ENCODE measurements around the gene RNASEL.

RNASEL gene

DNA sequence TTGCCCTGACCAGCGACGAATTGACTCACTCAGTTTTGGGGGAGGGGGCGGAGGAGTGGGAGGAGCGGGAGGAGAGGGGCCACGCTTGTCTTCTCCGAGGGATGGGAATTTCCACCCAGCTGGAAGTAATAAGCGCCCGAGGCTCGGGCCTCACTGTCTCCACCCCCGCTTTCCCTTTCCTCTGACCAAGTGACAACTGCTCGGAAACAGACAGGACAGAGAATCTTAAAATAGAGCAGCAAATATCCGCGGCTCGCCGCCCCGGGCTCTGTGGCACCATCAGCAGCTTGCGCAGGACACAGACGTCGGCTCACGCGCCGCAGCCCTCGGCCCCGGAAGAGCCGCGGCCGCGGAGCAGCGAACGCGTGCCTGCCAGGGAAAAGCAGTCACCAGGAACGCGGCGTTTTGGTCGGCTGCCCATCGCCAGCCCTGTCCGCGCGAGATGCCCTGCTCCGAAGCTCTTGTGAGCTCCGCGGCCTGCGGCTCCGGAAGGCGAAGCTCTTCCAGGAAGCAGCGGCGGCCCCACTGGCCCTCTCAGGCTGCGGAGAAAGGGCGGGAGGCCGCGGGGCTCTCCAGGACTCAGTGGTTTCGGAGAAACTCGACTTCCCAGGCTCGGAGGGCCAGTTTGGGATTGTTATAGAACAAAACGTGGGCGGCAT lies 25.9 kb upstream of the RNASEL start:
- H3K4me3 ChIP-seq (ENCODE audit: low read length), result peak overlapping the region; percentile 52; the same call in 1 of the 2 replicates
- TF ChIP-seq ZNF274 (IDR thresholded peaks at IDR 0.05; ENCODE audit: low read depth, low read length), result no peak

DNA sequence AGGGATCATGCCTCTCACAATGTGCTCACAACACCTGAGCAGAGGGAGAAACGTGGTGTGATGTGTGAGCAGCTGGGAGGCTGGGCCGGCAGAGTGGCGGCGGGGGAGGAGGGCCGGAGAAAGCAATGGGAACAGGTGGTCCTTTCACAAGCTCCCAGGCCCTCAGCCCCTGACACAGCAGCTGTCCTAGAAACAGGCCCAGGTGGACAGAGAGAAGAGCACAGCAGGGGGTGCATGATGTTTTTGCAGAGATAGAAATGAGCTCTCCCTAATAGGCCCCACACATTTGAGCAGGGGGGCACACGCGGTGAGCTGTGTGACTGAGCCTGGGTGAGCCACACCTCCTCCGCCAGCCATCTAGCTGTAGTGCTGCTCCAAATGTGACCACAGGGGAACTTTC lies 22.7 kb upstream of the RNASEL start:
- no peak for TF ChIP-seq ZNF274 (IDR thresholded peaks at IDR 0.05; ENCODE audit: low read depth, low read length)
- no peak overlapping the region for H3K4me3 ChIP-seq (ENCODE audit: low read length)

DNA sequence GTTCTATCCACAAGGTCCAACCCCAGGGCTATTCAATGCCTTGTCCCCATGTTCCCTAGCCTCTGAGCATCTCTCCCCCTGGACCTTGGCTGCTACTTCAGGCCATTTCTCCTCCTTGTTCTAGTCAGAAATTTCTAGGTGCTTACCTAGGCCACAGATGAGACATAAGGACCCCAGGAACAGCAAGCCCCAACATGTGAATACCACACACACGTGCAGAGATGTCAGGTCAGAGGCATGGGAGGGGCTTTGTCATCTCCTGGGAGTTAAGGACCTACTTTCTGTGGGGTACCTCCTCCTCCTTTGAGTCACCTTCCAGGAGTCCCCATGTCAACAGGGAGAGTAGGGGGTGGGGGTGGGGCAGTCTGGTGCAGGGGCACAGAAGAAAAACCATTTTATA lies 22.3 kb upstream of the RNASEL start:
- TF ChIP-seq ZNF274 (IDR thresholded peaks at IDR 0.05; ENCODE audit: low read depth, low read length), result no peak
- H3K4me3 ChIP-seq (ENCODE audit: low read length), result no peak overlapping the region; the same call in 1 of the 2 replicates

DNA sequence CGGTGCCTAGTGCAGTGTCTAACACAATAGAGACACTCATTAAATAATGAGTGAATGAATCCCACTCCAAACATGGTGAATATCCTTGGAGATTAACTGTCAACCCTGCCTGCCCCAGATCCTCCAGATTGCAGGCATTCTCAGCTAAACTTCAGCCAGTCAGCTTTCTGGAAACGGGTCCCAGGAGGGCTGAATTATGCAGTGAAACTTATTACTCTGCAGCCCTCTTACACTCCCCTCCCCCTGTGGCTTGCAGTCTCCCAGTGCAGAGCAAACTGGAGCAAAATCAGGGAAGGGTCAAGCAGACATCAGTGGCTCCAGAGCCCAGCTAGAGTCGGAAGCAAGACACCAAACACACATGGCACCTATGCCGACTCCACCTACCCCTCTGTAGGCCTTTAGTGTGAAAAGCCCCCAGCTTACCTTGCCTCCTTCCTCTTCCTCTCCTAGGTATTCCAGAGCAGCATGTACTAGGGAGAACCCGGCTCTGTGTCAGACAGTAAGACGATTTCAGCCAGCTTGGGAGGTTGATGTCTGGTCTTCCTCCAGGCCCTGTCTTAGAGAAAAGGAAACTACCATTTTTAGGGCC lies 21.6 kb upstream of the RNASEL start:
- no peak overlapping the region; the same call in 1 of the 2 replicates for H3K4me3 ChIP-seq (ENCODE audit: low read length)
- TF ChIP-seq ZNF274 (IDR thresholded peaks at IDR 0.05; ENCODE audit: low read depth, low read length), result no peak

DNA sequence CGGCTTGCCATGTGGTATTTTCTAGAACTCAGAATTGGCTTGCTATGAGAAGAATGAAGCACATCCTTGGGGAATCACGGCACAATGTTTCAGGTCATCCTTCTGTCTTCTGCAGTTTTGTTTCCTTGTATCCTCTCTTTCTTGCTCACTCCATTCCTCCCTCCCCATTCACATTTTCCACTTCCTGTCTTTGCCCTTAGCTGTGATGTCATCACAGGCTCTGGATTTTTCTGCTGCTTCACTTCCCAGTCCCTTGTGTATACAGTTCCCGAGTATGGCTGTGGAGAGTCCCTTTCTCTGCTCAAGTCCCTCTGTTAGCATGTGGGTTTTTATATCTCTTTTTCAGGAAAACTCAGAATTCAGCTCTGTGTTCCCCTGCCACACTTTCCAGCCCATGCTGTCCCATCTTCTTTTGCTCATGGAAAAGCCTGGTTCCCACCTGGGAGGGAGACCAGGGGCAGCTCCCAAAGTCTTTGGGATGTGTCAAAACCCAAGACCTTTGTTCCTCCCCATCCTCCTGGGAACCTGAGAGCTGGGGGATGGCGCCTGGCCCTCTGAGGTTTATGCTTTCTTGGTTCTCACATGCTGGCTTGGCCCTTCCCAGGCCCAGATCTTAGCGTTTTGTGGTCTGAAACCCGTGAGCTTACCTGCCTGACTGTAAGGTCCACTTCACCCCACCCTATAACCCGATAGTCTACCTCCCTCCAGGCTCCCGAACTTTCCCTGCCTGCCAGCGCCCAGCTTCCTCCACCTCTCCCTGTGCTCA lies 20.0 kb upstream of the RNASEL start:
- no peak for TF ChIP-seq ZNF274 (IDR thresholded peaks at IDR 0.05; ENCODE audit: low read depth, low read length)
- H3K4me3 ChIP-seq (ENCODE audit: low read length), result no peak overlapping the region

DNA sequence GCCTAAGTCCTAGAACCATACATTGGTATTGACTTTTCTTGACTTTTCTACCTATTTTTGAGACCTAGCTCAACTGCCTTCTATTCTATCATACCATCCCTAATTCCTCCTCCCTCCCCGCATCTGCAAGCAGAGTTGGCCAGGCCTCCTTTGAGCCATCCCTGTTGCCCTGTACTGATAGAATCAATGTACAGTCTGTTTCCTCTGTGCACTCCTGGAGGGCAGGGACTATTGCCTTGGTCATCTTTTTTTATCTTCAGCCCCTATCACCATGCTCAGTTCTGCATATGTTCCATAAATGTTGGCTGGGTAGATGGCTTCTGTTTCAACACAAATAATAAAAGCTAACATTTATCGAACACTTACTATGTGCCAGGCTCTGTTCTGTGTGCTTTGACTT lies 19.2 kb upstream of the RNASEL start:
- TF ChIP-seq ZNF274 (IDR thresholded peaks at IDR 0.05; ENCODE audit: low read depth, low read length), result no peak
- no peak overlapping the region for H3K4me3 ChIP-seq (ENCODE audit: low read length)

DNA sequence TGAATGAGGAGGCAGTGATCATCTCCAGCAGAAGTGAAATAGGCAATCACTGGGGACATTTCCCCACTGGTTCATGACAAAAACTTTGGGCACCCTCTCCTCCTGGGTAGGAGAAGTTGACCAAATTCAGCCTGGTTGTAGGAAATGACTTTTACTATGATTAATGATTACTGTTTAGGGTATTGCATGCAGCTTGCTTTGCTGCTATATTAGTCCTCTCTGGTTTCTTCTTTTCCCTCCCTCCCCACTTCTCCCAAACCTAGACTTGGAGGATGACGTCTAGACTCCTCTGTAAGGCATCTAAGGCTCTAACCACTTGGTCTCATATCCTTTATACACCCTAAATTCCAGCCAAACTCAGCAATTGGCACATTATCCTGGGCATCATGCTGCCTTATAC lies 18.5 kb upstream of the RNASEL start:
- no peak for TF ChIP-seq ZNF274 (IDR thresholded peaks at IDR 0.05; ENCODE audit: low read depth, low read length)
- H3K4me3 ChIP-seq (ENCODE audit: low read length), result no peak overlapping the region; the same call in 1 of the 2 replicates

DNA sequence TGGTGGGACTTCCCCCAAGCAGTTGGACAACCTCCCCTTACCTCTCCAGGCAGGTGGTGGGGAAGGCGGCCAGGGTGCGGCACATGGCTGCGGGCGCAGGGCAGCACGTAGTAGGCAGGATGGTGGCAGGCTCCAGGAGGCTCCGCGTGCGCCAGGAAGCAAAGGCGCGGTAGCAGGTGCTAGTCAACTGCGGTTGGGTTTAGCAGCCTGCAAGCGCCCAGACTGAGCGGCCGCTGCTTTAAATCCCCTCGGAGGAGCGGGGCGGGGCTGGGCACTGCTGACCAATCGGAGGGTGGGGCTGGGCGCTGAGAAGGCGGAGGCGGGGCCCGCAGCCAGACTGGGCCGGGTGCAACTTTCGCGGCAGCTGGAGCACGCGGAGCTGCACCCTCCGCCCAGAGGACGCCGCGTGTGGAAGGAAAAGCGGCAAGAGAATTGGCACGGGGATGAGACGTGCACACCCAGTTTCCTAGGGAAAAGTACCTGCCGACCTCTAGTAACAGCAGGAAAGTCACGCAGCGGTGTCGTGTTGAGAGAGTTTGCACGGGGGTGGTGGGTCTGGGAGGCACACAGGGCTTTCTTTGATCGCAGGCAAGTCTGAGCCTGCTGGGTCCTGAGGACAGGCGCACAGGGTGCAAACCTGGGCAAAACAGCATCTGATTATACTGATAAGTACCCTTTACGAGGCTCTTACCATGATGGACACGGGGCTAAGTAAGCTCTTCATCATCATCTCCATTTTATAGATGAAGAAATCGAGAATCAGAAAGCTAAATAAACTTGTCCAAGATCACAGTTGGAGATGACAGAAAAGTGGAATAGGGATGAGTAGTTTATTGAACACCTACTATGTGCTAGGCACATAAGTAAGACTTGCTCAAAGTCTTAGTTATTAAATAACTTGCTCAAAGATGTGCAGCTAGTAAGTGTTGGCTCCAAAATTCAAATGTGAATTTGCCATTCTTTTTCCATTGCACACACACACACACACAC lies 15.4 kb upstream of the RNASEL start, which contains the start of gene RGS16:
Gene RGS16 (minus strand): TSS at position 215 of the 990 bp plus-strand sequence. CDS start 130 bp downstream, at position 85.
- peak within 1 kb of the TSS; percentile 91 for H3K4me3 ChIP-seq (ENCODE audit: low read length)
- no peak for TF ChIP-seq ZNF274 (IDR thresholded peaks at IDR 0.05; ENCODE audit: low read depth, low read length)

DNA sequence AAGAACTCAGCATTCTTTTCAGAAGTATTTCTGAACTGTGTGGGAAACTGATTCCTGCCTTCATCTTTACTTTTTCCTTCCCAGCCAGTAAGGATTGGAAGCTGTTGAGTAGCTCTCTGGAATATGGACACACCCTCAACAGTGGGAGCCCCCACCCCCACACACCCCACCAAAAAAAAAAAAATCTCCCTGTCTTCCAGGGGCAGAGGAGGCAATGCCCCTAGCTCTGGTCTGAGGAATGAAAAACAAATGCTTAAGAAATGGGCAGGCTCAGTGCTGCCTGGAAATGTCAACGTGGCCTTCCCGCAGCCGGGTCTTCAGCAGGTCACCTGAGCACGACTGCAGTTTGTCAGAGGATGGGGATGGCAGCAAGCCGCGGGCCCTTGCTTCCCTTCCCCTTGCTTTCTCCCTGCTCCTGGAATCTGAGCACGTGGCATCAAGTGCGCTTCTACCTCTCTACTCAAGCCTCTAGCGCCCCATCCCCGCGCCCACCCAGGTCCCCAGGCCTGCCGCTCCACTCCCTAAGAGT lies 14.7 kb upstream of the RNASEL start:
- no peak for TF ChIP-seq ZNF274 (IDR thresholded peaks at IDR 0.05; ENCODE audit: low read depth, low read length)
- H3K4me3 ChIP-seq (ENCODE audit: low read length), result peak overlapping the region; percentile 91

DNA sequence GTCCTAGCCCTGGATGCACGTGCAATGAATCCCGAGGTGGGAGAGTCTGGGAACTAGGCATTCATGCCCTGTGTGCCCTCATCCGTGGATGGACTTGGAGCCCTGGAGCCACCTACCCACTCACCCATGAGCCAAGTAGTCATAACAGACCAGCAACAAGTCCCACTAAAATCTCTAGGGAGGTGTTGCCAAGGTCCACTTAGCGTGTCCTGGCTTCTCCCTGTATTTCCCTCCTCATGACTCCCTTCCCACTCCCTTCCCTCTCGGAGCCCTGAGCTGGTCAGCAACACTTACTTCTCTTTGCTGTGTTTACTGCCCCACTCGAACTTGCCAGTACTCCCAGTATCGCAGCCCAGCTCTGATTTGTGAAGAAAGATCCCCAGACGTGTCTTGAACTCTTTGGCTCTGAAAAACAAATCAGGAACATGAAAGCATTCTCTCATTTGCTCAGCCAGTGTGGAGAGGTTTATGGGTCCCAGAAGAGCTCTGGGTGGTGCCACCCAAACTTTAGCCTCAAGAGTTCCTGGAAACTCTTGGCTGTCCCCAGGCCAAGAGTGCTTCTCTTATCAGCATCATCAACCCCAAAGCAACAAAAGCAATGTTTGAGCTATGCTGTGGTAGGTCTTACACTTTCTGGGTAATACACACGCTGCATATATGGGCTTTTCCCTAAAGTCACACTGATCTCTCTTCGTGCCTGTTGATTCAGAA lies 14.0 kb upstream of the RNASEL start:
- peak overlapping the region; percentile 91 for H3K4me3 ChIP-seq (ENCODE audit: low read length)
- TF ChIP-seq ZNF274 (IDR thresholded peaks at IDR 0.05; ENCODE audit: low read depth, low read length), result no peak

DNA sequence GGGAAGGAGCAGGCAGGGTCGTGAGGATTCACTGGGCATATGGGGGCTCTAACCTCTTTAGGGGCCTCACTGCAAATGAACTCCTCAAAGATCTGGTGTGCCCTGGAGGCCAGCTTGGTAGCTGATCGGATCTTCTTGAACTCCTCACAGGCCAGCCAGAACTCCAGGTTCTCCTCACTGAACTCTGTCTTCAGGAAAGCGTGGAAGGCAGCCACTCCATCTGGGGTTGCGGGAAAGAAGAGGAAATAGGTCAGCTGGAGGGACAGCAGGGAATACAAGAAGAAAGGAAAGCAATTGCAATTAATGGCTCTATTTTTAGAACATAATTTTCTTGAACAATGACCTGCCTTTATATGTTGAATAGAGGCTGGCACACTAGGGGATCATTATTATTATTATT lies 12.9 kb upstream of the RNASEL start:
- H3K4me3 ChIP-seq (ENCODE audit: low read length), result peak overlapping the region; percentile 91
- TF ChIP-seq ZNF274 (IDR thresholded peaks at IDR 0.05; ENCODE audit: low read depth, low read length), result no peak

DNA sequence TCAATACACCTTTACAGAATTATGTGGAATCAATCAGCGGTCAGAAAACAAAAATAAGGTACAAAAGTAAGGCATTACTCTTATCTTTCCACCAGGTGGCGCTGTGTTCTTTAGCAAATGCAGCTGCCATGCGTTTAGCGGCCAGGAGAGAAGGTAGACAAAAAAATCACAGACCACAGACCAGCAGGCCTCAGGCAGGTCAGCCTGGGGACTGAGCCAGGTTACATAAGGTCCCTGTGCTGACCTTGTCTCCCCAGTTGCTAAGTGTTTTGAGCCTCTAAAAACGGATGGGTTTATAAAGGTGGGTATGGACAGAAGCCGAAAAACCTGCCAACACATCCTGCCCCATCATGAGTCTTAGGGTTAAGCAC lies 12.3 kb upstream of the RNASEL start:
- no peak for TF ChIP-seq ZNF274 (IDR thresholded peaks at IDR 0.05; ENCODE audit: low read depth, low read length)
- H3K4me3 ChIP-seq (ENCODE audit: low read length), result peak overlapping the region; percentile 91; the same call in 1 of the 2 replicates
